ENCODE data around the gene TAS2R31. TPM values are rescaled to one million over a fixed set of nuclear protein-coding genes. Genes with fewer than 3 reads are reported as not detected.

Gene TAS2R31
- total RNA-seq, 1 donor from 2014 or later: 0.88 TPM

- Histone ChIP-seq H3K9me3 (replicated peaks) (no peaks in the 10 kb centered on the region), H3K4me3 (no peak overlapping the region), H3K27ac (replicated peaks) (no peak overlapping the region), H3K4me1 (no peaks in the 10 kb centered on the region), H3K36me3 (no peaks in the 10 kb centered on the region), H3K27me3 (ENCODE audit: low read depth) (no peaks in the 10 kb centered on the region)
- intact Hi-C loops (cut with micrococcal nuclease): no loop called here
- DNase-seq: no peak
- TF ChIP-seq CTCF (IDR thresholded peaks at IDR 0.05; ENCODE audit: borderline replicate concordance): no peak
These were observed 14.3 kb downstream of the TAS2R31 start for GRCh38 chr12:11016937-11017336.

- Histone ChIP-seq H3K36me3 (no peaks in the 10 kb centered on the region), H3K4me1 (no peaks in the 10 kb centered on the region), H3K27ac (replicated peaks) (no peak overlapping the region), H3K9me3 (replicated peaks) (no peaks in the 10 kb centered on the region), H3K4me3 (no peak overlapping the region), H3K27me3 (ENCODE audit: low read depth) (no peaks in the 10 kb centered on the region)
- intact Hi-C loops (cut with micrococcal nuclease): no loop called here
- no peak for TF ChIP-seq CTCF (IDR thresholded peaks at IDR 0.05; ENCODE audit: borderline replicate concordance)
- no peak for DNase-seq
These were observed 15.3 kb downstream of the TAS2R31 start for GRCh38 chr12:11015775-11016430.

GRCh38 chr12:11014234-11014633 is 17.0 kb downstream of the TAS2R31 start:
- Histone ChIP-seq H3K4me3 (no peak overlapping the region), H3K4me1 (no peaks in the 10 kb centered on the region), H3K27me3 (ENCODE audit: low read depth) (no peaks in the 10 kb centered on the region), H3K9me3 (replicated peaks) (no peaks in the 10 kb centered on the region), H3K36me3 (no peaks in the 10 kb centered on the region), H3K27ac (replicated peaks) (no peak overlapping the region)
- TF ChIP-seq CTCF (IDR thresholded peaks at IDR 0.05; ENCODE audit: borderline replicate concordance): no peak
- intact Hi-C loops (cut with micrococcal nuclease): loop anchor here (5.0 kb wide), 1 partner anchor 53 kb away; no protein-coding TSS in a partner anchor
- DNase-seq: no peak

- Histone ChIP-seq H3K36me3 (no peaks in the 10 kb centered on the region), H3K4me1 (no peaks in the 10 kb centered on the region), H3K27ac (replicated peaks) (no peak overlapping the region), H3K4me3 (no peak overlapping the region), H3K9me3 (replicated peaks) (no peaks in the 10 kb centered on the region), H3K27me3 (ENCODE audit: low read depth) (no peaks in the 10 kb centered on the region)
- TF ChIP-seq CTCF (IDR thresholded peaks at IDR 0.05; ENCODE audit: borderline replicate concordance): no peak
- DNase-seq: no peak
- intact Hi-C loops (cut with micrococcal nuclease): no loop called here
These were observed 23.6 kb downstream of the TAS2R31 start for GRCh38 chr12:11007608-11008007.

GRCh38 chr12:10998204-10998603 is 33.0 kb downstream of the TAS2R31 start, which contains the start of gene TAS2R20:
TAS2R20 (minus strand) TSS chr12:10998304; CDS start chr12:10997875, 429 bp downstream.
- Histone ChIP-seq H3K27ac (replicated peaks) (no peak within 1 kb of the TSS), H3K36me3 (no peaks in the 10 kb centered on the region), H3K4me3 (no peak within 1 kb of the TSS), H3K4me1 (peaks cover 12% of the 10 kb centered on the region), H3K9me3 (replicated peaks) (peaks cover 7% of the 10 kb centered on the region), H3K27me3 (ENCODE audit: low read depth) (no peaks in the 10 kb centered on the region)
- intact Hi-C loops (cut with micrococcal nuclease): no loop called here
- no peak for TF ChIP-seq CTCF (IDR thresholded peaks at IDR 0.05; ENCODE audit: borderline replicate concordance)
- no peak for DNase-seq

Measured in left ventricle myocardium inferior (tissue), 1 donor.